SK-N-SH (cell line): Measurements from ENCODE around the gene ANKRD36. TPM values are rescaled to one million over a fixed set of nuclear protein-coding genes. Genes with fewer than 3 reads are reported as not detected.
"Not testable (repeated sequence)": the region's sequence is repeated elsewhere in the genome, so short reads cannot be mapped to it uniquely, and the experiment has no call there.

ENCODE experiments used
- CTCF ChIA-PET: fragments of 300-600, 350-600 bp; formaldehyde crosslinking; extraction: SDS; loops from one replicate; lab custom pipeline; 2021; lab: Yijun Ruan, JAX
- POLR2A ChIA-PET: fragments of 350-600 bp; sonication (Branson Sonifier 250); formaldehyde crosslinking; extraction: SDS; loops from one replicate; lab custom pipeline; 2020; ENCODE audit warnings: antibody characterized with exemption, inconsistent platforms; lab: Yijun Ruan, JAX
- DNase-seq: peaks from one replicate; pipeline ENCODE4 v3.0.0; 2012
- H2AFZ ChIP-seq: fragments of 200-600 bp; sonication (generic); 2 replicates; pipeline ENCODE4 v1.8.1; 2016; ENCODE audit warnings: antibody characterized with exemption, mild to moderate bottlenecking, low read depth
- H3F3A ChIP-seq: fragments of 200-600 bp; sonication (generic); replicated peaks from 2 replicates; pipeline ENCODE3; 2016; ENCODE audit warnings: antibody characterized with exemption, mild to moderate bottlenecking; ENCODE audit not compliant: insufficient read depth
- H3K27ac ChIP-seq, 2 experiments: fragments of 200-500 bp in 1 of 2; fragments of 200-600 bp in 1 of 2; sonication (Bioruptor generic) in 1 of 2; sonication (generic), shearing (Covaris generic) in 1 of 2; 2 replicates each; pipeline versions ENCODE4 v1.5.1 to v1.6.1; 2014 to 2016; ENCODE audit warnings: low read depth in 2 of 2, inconsistent platforms in 1 of 2, low read length in 1 of 2, mild to moderate bottlenecking in 1 of 2, mixed read lengths in 1 of 2
- H3K27me3 ChIP-seq: fragments of 200-600 bp; sonication (generic), shearing (Covaris generic); 2 replicates; pipeline ENCODE4 v1.6.1; 2016; ENCODE audit warnings: mixed run types; ENCODE audit not compliant: insufficient read depth
- H3K36me3 ChIP-seq, 2 experiments: fragments of 200-500 bp in 1 of 2; fragments of 200-600 bp in 1 of 2; sonication (Bioruptor generic) in 1 of 2; sonication (generic) in 1 of 2; replicated peaks in 1 of 2; 2 replicates each; pipeline versions ENCODE3 to v1.5.1; 2014 to 2016; ENCODE audit warnings: low read length in 1 of 2, mild to moderate bottlenecking in 1 of 2; ENCODE audit not compliant: insufficient read depth in 2 of 2, control insufficient read depth in 1 of 2
- H3K4me1 ChIP-seq, 2 experiments: fragments of 200-500 bp in 1 of 2; fragments of 200-600 bp in 1 of 2; sonication (Bioruptor generic) in 1 of 2; sonication (generic), shearing (Covaris generic) in 1 of 2; 2 replicates each; pipeline versions ENCODE4 v1.5.1 to v1.6.1; 2014 to 2016; ENCODE audit warnings: low read depth in 1 of 2, low read length in 1 of 2, mixed run types in 1 of 2; ENCODE audit not compliant: insufficient read depth in 2 of 2, control insufficient read depth in 1 of 2
- H3K4me2 ChIP-seq: fragments of 200-600 bp; sonication (generic), shearing (Covaris generic); 2 replicates; pipeline ENCODE4 v1.6.1; 2017; ENCODE audit warnings: mixed run types
- H3K4me3 ChIP-seq, 2 experiments: fragments of 200-500 bp in 1 of 2; fragments of 200-600 bp in 1 of 2; sonication (Bioruptor generic) in 1 of 2; sonication (generic), shearing (Covaris generic) in 1 of 2; 2 replicates each; pipeline versions ENCODE4 v1.5.1 to v1.8.1; 2014 to 2016; ENCODE audit warnings: low read depth in 2 of 2, inconsistent platforms in 1 of 2, low read length in 1 of 2, mild to moderate bottlenecking in 1 of 2, mixed read lengths in 1 of 2, moderate library complexity in 1 of 2
- H3K79me2 ChIP-seq: fragments of 200-600 bp; sonication (generic); 2 replicates; pipeline ENCODE4 v1.8.1; 2017; ENCODE audit warnings: mild to moderate bottlenecking; ENCODE audit not compliant: insufficient read depth
- H3K9ac ChIP-seq: fragments of 200-600 bp; sonication (generic); 2 replicates; pipeline ENCODE4 v1.6.1; 2017; ENCODE audit warnings: mixed run types
- H3K9me2 ChIP-seq: fragments of 200-600 bp; sonication (generic); 2 replicates; pipeline ENCODE4 v1.6.1; 2017; ENCODE audit warnings: mixed run types
- H3K9me3 ChIP-seq: fragments of 200-600 bp; sonication (generic); 2 replicates; pipeline ENCODE4 v1.6.1; 2017; ENCODE audit warnings: mixed run types, mild to moderate bottlenecking, moderate library complexity
- H4K20me1 ChIP-seq: fragments of 200-600 bp; sonication (generic); 2 replicates; pipeline ENCODE4 v1.6.1; 2017; ENCODE audit warnings: mild to moderate bottlenecking, mixed run types; ENCODE audit not compliant: insufficient read depth
- RAD21 ChIP-seq: IDR thresholded peaks from 2 replicates; pipeline ENCODE4 v1.6.1; 2012; ENCODE audit warnings: mild to moderate bottlenecking, low read length
- SMC3 ChIP-seq: IDR thresholded peaks from 2 replicates; pipeline ENCODE4 v1.6.1; 2012; ENCODE audit warnings: low read depth, low read length, improper control_type of control experiment
- WGBS: methylation state at CpG from one replicate; pipeline ENCODE4 v1.1.6; 2017; ENCODE audit warnings: low lambda C conversion rate; 5-methylcytosine and 5-hydroxymethylcytosine counted together
- polyA plus RNA-seq, 3 experiments: library from polyadenylated mRNA; depleted of rRNA; stranded (reverse); fragments of >200 nt; gene quantifications; 2 replicates each; pipeline ENCODE4 v1.2.3, GENCODE V29; 2012
- TF ChIP-seq, protein P1 (sequence below): fragments of 200-600 bp; sonication (generic); IDR thresholded peaks from 2 replicates; pipeline ENCODE4 v1.6.1; 2017; ENCODE audit warnings: antibody characterized with exemption, mild to moderate bottlenecking, moderate library complexity

ANKRD36 gene
- polyA plus RNA-seq, 1 of the 3 experiments (the other 2 are of a cell fraction) = 2.9 TPM

GRCh38 chr2:97112320-97113049, 468 bp upstream of the ANKRD36 start:
- ChIA-PET CTCF (interaction anchor here (0.7 to 2.9 kb wide), 27 partner anchors 8 to 706 kb away, joined by 3 to 37 read pairs (median 4); partner anchors contain the start of genes ANKRD39, CNNM3 and CNNM4), POLR2A (interaction anchor here (0.6 kb wide), 1 partner anchor 475 kb away, joined by 3 read pairs; no protein-coding TSS in a partner anchor)
- WGBS = under 1% methylated on average over 18 of the region's 44 CpGs

GRCh38 chr2:97113882-97114255, 916 bp downstream of the ANKRD36 start:
- H2AFZ ChIP-seq, H3F3A ChIP-seq, H3K9me2 ChIP-seq, H3K36me3 ChIP-seq, H3K27me3 ChIP-seq, DNase-seq, H3K4me1 ChIP-seq, POLR2A ChIA-PET, H3K9me3 ChIP-seq, H4K20me1 ChIP-seq: not testable (repeated sequence)
- H3K4me3 ChIP-seq = peak overlapping the region; percentile 66 to 93
- WGBS = 3% methylated on average over 18 of the region's 18 CpGs
- H3K9ac ChIP-seq = peak overlapping the region; percentile 78
- peaks cover 14% of the 10 kb centered on the region for H3K79me2 ChIP-seq
- peak overlapping the region; percentile 47 to 59; a peak in 3 of 4 replicates for H3K27ac ChIP-seq
- peak overlapping the region; percentile 99; the same call in 1 of the 2 replicates for H3K4me2 ChIP-seq
- CTCF ChIA-PET = interaction anchor here (1.2 to 2.9 kb wide), 4 partner anchors 102 to 298 kb away, joined by 3 to 37 read pairs (median 4); partner anchors contain the start of gene CNNM3

More at GRCh38 chr2:97112320-97113049, 468 bp upstream of the ANKRD36 start:
- Histone ChIP-seq H3K27ac (peak overlapping the region; percentile 75 to 88), H3K4me3 (peak overlapping the region; percentile 66 to 93), H3K79me2 (peaks cover 14% of the 10 kb centered on the region), H2AFZ (peak overlapping the region; percentile 100), H3K4me2 (peak overlapping the region; percentile 99), H3K9ac (peak overlapping the region; percentile 78)
- H3F3A ChIP-seq, H3K9me2 ChIP-seq, H3K27me3 ChIP-seq, H3K36me3 ChIP-seq, H3K9me3 ChIP-seq, H3K4me1 ChIP-seq, H4K20me1 ChIP-seq: not testable (repeated sequence)
- peak; percentile 50 for TF ChIP-seq SMC3
- peak; percentile 74 for TF ChIP-seq RAD21
- TF ChIP-seq, protein P1, sequence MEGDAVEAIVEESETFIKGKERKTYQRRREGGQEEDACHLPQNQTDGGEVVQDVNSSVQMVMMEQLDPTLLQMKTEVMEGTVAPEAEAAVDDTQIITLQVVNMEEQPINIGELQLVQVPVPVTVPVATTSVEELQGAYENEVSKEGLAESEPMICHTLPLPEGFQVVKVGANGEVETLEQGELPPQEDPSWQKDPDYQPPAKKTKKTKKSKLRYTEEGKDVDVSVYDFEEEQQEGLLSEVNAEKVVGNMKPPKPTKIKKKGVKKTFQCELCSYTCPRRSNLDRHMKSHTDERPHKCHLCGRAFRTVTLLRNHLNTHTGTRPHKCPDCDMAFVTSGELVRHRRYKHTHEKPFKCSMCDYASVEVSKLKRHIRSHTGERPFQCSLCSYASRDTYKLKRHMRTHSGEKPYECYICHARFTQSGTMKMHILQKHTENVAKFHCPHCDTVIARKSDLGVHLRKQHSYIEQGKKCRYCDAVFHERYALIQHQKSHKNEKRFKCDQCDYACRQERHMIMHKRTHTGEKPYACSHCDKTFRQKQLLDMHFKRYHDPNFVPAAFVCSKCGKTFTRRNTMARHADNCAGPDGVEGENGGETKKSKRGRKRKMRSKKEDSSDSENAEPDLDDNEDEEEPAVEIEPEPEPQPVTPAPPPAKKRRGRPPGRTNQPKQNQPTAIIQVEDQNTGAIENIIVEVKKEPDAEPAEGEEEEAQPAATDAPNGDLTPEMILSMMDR = peak; percentile 92
- peak; percentile 47 for DNase-seq

DNA sequence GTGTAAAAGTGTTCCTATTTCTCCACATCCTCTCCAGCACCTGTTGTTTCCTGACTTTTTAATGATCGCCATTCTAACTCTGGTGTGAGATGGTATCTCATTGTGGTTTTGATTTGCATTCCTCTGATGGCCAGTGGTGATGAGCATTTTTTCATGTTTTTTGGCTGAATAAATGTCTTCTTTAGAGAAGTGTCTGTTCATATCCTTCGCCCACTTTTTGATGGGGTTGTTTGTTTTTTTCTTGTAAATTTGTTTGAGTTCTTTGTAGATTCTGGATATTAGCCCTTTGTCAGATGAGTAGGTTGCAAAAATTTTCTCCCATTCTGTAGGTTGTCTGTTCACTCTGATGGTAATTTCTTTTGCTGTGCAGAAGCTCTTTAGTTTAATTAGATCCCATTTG, 16.1 kb downstream of the ANKRD36 start:
- DNase-seq, H3K27ac ChIP-seq, H3K9me3 ChIP-seq, H3K4me1 ChIP-seq, H3K27me3 ChIP-seq, H3K4me2 ChIP-seq, H2AFZ ChIP-seq, H3F3A ChIP-seq, POLR2A ChIA-PET, H4K20me1 ChIP-seq, H3K9me2 ChIP-seq, H3K79me2 ChIP-seq, H3K4me3 ChIP-seq, H3K36me3 ChIP-seq, CTCF ChIA-PET, H3K9ac ChIP-seq: not testable (repeated sequence)
- 92% methylated on average over 2 of the region's 2 CpGs for whole genome bisulfite sequencing

- WGBS = 43% methylated on average over 3 of the region's 3 CpGs
- DNase-seq, H3K4me1 ChIP-seq, H3K27ac ChIP-seq, H3K27me3 ChIP-seq, H3K9me3 ChIP-seq, H3K4me2 ChIP-seq, H2AFZ ChIP-seq, H3K9me2 ChIP-seq, H3K79me2 ChIP-seq, POLR2A ChIA-PET, H4K20me1 ChIP-seq, H3K9ac ChIP-seq, H3F3A ChIP-seq, H3K4me3 ChIP-seq, CTCF ChIA-PET: not testable (repeated sequence)
- H3K36me3 ChIP-seq = peaks cover 3 to 29% of the 10 kb centered on the region in 2 experiments
Measured at GRCh38 chr2:97144016-97144415, 31.1 kb downstream of the ANKRD36 start.

DNA sequence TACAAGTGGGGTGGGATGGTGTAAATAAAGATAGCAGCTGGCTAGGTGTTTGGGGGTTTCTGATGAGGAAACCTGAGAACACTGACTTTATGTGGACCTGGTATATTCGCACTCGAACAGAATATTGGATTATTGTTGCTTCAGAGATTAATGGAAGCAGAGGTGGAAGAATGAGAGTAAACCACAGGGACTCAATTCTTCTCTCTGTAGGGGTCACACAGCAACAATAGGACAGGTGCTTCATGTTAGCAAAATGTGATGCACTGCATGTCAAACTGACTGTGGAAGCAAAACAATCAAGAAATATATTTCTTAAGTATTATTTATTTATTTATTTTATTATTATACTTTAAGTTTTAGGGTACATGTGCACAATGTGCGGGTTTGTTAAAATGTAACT, 53.6 kb downstream of the ANKRD36 start:
- H3K4me1 ChIP-seq, H3K9me2 ChIP-seq, H3K9me3 ChIP-seq, H3K27ac ChIP-seq, H3K4me3 ChIP-seq, H3K79me2 ChIP-seq, H4K20me1 ChIP-seq, H3K9ac ChIP-seq, POLR2A ChIA-PET, CTCF ChIA-PET, H3F3A ChIP-seq, H3K27me3 ChIP-seq, DNase-seq, H2AFZ ChIP-seq, H3K4me2 ChIP-seq: not testable (repeated sequence)
- H3K36me3 ChIP-seq = peaks cover 0 to 10% of the 10 kb centered on the region in 2 experiments
- WGBS = 70% methylated on average over 1 of the region's 3 CpGs
